AG20443 (cell line): Measurements from ENCODE around the gene TMEM181.

Experiments used
- DNase-seq: peaks from one replicate; pipeline ENCODE4 v3.0.0; 2012; ENCODE audit warnings: low spot score, mixed read lengths

The TMEM181 gene

DNA sequence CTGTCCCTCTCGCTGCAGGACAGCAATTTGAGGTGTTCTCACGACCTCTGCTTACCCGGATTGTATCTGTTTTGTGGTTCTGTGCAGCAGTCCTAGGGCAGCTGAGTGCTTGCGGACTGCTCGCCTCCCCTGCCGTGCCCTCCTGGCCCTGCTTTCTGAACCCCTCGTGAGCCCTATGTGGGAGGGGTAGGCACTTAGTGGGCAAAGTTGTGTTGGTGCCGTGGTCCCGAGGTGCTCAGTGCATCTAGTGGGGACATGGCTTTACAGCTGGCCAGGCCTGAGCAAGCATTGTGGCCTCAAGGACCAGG is 5.2 kb downstream of the TMEM181 start:
- no peak for DNase-seq

DNA sequence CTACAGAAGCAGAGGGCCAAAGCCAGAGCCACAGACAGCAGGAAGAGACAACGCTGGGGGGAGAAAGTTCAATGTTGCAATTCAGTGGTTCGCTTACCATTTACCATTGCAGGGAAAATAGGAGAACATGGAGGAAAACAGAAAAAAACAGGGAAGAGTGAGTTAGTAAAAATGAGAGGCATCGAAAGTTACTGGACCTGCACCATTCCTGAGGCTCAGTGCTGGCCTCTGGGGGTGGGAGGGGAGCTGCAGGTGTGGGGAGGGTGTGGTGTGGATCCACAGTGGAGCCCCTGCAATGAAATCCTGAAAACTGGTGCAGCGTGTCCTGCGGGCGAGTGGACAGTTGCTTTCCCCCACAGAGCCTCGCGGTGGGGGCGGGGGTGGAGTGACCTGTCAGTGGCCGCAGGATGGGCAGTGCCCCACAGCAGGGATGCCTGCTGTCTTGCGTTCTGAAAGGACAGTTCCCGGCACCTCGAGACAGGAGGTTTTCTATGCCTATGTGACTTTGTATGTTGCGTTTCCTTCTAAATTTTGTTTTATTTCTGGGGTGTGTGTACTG is 5.7 kb downstream of the TMEM181 start:
- no peak for DNase-seq

DNA sequence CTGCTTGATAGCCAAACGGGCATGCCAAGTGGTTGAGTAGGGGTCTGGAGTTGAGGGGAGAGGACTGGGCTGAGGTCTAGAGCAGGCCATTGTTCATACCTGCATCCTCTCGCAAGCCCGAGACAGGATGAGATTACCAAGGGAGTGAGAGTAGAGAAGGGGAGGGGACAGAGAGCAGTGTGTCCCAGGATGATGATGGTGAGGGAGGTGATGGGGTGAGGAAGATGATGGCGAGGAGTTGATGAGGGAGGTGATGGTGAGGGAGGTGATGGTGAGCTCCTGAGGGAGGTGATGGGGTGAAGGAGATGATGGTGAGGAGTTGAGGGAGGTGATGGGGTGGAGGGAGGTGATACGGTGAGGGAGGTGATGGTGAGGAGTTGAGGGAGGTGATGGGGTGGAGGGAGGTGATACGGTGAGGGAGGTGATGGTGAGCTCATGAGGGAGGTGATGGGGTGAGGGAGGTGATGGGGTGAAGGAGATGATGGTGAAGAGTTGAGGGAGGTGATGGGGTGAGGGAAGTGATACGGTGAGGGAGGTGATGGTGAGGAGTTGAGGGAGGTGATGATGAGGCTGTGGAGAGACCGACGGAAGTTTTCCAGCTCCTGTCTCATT is 6.4 kb downstream of the TMEM181 start:
- DNase-seq: no peak

DNA sequence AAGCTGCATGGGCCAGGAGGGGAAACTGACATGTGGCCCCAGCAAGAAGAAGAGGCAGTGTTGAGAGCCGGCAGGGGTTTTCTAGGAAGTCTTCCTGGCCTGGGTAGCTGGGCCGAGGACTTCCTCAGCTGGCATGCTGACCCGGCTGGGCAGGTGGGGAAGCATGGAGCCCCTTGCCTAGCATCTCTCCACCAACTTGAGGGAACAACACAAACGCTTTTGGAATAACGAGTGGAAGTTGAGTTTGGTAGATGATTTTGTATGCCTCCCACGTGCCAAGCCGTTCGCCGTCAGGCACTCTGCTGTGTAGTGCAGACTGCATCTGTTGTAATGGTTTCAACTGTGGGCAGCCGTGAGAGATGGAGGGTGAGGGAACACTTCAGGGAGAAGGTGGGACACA is 7.3 kb downstream of the TMEM181 start:
- no peak for DNase-seq

DNA sequence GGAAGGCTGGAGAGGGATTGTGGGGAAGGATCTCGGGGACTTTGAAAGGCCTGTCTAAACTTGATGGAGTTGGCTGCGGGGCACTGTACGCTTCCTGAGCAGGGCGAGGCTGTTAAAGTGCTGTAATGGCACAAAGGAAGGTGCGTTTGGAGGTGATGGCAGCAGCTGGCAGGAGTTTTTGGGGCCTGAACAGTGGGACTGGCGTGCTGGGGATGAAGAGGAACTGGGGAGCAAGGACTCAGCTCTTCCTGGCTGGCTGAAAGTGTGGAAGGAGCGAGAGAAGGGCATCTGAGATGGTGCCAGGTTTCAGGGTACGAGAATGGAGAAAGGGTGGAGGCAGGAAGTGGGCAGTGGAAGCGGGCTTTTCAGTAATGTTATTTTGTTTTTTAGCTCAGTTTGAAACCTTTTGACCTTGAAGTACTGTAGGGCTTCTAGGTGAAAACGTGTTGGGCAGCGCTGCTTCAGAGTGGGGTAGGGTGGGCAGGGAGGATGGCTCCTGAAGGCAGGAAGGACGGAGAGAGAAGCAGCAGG is 8.0 kb downstream of the TMEM181 start:
- no peak for DNase-seq

DNA sequence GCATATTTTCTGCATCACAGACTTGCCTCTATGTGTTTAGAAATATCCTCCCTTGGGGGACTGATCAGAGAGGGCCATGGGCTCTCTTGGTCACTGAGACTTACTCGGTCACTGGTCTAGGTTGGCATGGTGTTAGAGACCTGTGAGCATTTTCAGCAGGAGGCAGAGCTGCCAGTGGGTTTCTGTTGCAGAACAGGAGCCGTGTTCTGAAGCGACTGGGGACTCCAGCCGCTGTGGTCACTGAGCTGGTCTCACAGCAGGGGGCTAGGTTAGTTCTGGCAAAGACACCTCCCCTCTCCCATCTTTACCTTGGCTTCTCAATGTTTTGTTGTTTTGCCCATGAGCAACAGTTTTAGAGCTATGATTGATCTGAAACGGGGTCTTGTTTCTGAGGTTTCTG is 8.7 kb downstream of the TMEM181 start:
- DNase-seq: no peak

DNA sequence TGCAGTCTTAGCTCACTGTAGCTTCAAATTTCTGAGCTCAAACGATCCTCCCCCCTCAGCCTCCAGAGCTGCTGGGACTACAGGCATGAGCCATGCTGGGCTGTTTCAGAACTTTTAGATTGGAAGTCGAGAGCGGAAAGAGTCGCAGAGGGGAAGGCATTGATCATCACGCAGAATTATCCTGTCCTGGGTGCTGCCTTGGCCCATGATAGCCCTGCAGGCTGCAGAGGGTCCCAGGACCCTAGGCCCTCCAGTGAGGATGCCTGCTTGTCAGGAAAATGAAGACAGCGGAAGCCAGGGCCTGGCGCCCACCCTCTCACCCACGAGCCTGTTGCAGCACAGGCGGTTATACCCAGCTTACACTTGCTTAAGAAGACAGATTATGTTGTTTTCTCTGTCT is 9.1 kb downstream of the TMEM181 start:
- DNase-seq: no peak

DNA sequence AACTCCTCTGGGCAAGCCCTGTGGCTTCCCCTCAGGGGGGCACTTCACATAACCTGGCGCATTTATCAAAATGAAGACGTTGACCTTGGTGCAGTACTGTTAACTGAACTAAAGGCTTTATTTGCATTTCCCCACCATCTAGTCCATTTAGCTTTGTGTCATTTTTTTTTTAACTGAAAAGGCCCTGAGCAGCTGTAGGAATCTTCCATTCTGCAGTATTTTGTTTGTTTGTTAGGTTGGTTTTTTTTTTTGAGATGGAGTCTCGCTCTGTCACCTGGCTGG is 10.7 kb downstream of the TMEM181 start:
- DNase-seq: no peak

DNA sequence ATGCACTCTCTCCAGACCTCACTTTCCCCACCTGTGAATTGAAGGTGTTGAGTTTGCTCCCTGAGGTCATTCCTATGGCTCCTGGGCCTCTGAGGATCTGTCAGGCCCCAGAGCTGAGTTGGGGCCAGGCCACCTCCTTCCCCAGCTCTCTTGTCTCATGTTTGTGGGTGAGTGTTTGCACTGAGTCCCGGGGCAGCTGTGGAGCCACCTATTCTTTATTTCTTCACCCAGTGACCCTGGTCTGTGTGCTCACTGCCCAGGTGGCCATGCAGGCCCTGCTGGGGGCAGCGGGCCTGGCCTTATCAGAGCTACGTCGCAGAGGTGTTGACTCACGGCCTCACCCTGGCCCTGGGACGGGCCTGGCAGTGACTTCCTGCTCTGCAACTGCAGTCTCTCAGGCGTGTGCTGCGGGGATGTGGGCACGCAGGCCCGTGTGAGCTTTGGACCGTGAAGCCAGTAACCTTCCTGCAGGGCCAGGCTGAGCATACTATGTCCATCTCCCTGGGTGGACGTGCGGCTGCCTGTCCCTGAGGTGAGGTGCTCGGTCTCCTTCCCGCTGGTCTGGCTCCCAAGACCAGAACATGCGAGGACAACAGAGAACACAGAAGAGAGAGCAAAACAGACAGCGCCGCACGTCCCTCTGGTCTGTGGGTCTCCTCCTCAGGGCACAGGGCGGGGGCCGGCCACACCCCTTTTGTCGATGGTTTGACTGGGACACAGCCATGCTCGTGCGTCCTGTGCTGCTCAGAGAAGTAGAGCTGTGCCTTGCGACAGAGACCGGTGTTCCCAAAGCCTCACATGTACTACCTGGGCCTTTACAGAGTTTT is 12.1 kb downstream of the TMEM181 start:
- no peak for DNase-seq

DNA sequence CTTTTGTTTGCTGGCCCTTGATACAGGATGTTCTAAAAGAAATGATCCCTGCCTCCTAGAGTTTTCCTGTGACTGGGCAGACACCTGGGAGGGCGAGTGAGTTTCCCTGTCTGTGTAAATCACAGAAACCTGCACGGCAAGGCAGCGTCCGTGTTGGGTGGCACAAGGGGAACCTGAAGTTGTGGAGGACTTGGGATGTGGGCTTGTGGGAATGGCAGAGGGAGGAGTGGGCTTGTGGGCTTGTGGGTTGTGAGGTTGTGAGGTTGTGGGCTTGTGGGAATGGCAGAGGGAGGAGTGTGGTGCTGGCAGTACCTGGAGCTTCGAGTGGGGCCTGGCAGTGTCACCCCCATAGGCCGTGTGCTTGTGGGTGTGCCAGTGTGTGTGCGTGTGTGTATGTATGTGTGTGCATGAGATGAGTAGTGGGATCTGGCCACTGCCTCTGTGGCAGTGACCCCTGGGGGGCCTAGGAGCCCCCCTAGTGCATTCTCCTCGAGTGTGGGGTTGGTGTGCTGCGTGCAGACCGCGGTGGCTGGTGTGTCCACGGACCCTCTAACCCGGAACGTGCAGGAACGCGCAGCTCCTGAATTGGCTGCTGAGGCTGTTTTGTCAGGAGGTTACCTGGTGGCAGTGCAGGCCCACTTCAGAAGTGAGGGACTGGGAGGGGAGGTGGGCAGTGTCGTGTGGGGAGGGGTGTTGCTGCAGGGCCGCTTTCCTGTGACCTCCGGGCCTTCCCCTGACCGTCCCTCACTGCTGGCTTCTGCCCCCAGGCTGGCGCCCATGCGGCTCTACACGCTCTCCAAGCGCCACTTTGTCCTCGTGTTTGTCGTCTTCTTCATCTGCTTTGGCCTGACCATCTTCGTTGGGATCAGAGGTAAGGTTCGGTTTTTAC is 13.0 kb downstream of the TMEM181 start:
- no peak for DNase-seq

DNA sequence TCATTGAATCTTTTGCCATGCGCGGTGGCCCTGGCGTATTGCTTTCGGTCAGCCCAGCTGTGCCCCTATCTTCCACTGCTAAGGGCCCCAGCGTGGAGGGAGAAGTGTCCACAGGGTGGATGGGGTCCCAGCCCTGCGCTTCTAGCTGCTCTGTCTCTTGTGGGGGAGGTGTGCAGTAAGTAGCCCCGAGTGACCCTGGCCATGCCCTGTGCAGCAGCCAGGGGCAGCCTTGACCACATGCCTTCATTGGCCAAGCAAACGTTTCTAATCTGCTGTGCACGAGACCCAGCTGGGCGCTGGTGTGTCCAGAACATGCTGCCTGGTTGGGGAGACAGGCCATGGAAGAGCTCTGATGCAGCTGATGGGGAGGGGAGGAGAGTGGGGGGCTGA is 13.6 kb downstream of the TMEM181 start:
- no peak for DNase-seq

DNA sequence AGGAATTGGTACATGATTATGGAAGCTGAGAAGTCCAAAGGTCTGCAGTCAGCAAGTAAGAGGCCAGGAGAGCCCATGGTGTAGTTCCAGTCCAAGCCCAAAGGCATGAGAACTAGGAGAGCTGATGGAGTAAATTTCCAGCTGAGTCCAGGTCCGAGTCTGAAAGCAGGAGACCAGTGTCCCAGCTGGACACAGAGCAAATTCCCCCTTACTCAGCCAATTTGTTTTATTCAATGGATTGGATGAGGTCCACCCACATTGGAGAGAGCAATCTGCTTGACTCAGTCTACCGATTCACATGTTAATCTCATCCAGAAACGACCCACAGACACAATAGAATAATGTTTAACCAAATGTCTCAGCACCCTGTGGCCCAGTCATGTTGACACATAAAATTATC is 14.9 kb downstream of the TMEM181 start:
- no peak for DNase-seq

DNA sequence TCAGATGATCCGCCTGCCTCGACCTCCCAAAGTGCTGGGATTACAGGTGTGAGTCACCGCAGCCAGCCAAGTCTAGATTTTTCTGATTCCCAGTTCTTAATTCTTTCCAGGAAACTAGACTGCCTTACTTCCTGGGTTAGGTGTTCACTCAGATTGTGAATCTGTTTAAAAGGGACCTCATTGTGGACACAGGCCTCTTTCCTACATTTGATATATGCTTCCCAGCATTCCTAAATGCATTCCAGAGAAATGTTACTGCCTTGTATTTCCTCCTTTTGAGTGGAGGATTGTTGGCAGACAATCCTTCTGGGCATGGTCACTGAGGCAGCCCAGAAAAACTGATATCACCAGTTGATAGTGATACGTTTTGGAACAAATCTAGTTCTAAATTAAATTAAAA is 15.7 kb downstream of the TMEM181 start:
- no peak for DNase-seq

DNA sequence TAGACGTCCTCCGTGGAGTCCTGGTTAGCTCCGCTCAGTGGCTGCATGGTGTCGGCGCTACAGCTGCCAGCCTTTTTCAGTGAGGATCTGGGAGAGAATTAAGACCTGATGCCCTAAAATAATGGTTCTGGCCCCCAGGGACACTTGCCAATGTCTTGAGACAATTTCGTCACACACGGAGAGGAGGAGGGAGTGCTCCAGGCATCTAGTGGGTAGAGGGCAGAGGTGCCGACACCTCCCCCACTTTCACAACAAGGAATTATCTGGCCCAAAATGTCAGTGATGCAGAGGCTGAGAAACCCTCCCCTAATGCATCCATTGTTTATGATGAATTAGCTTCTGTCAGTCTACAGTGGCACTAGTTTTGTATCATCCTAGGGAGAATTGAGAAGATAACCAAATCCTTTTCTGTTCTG is 24.4 kb downstream of the TMEM181 start:
- no peak for DNase-seq

DNA sequence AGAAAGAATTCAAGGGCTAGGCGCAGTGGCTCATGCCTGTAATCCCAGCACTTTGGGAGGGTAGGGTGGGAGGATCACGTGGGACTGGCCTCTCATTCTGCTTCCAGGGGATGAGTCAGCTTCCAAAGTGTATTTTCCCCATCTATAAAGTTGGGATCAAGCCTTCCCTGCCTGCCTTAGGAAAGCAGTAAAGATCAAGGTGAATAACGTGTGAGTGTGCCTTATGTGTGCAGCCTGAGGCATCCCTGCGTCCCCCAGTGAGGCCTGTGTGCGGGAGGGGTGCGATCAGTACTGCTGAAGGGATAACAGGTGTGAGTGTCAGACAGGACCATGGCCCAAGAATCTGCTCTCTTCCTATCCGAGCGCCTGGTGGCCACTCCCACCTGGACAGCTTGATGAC is 26.8 kb downstream of the TMEM181 start:
- DNase-seq: no peak

DNA sequence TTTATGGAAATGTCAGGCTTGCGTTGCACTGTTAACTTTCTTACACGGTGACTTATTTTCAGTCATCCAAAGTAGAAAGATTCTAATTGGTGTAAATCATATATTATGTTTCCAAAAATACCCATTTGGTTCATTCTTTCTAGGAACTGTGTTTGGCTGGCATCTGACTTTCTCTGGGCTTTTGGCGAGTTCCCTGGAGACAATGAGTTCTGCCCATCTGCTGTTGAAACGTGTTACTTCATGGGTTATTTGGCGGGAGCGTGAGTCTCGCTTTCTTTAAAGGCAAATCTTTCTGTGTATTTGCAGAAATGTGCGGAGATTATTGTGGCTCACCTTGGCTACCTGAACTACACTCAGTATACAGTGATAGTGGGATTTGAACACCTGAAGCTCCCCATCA is 29.5 kb downstream of the TMEM181 start:
- no peak for DNase-seq

DNA sequence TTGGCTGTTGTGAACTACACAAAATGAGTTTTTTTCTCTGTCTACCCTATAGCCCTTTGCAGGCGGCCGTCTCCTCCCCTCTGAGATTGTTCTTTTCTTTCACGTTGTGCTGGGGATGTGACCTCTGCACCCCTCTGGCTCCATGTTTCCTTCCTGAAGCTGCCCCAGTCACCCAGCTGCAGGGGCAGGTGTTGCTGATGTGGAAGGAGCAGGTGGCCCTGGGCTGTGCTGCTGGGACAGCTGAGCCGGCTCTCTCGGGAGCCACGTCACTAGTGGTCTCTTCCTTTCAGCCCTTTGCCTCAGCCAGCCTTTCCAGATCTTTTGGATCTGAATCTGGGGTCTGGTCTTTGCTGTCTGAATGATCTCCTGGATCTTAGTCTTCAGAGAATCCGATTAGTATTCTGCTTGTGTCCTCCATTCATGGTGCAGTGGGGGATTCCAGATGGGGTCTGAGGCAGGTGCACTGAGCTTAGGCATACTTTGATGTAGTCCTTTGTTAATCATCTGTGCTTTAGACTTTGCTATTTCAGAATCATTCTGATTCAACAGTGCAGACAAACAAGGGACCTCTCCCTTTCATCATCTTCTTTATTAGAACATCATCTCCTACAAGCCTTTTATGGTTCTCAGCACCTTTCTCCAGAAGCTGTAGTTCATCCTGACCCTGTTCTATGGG is 31.4 kb downstream of the TMEM181 start:
- DNase-seq: no peak

DNA sequence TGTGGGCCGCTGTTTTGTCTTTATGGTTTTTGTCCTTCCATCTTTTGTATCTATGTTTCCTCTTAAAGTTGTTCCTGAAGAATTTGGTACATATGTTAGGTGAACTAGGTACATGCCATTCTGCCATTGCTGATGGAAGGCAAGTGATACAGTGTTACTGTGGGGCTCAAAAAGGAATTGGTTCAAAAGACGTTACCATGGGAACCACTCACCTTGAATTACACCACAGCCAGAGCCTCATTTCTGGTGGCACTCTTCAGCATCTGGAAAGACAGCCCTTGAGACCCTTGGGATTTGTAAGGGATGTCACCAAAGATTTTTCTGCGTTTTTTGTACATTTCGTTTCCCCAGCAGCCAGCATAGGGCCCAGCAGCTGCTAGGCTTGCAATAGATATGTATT is 31.9 kb downstream of the TMEM181 start:
- no peak for DNase-seq

DNA sequence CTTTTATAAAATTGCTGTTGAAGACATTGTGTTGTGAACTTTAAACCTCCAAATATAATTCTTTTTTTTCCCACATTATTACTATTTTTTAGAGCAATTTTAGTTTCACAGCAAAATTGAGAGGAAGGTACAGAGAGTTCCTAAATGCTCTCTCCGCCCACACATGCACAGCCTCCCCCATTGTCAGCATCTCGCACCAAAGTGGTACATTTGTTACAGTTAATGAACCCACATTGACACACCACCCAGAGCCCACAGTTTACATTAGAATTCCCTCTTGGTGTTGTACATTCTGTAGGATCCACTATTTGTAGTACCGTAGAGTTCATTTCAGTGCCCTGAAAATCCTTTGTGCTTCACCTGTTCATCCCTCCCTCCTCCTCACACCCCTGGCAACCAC is 33.8 kb downstream of the TMEM181 start:
- no peak for DNase-seq

DNA sequence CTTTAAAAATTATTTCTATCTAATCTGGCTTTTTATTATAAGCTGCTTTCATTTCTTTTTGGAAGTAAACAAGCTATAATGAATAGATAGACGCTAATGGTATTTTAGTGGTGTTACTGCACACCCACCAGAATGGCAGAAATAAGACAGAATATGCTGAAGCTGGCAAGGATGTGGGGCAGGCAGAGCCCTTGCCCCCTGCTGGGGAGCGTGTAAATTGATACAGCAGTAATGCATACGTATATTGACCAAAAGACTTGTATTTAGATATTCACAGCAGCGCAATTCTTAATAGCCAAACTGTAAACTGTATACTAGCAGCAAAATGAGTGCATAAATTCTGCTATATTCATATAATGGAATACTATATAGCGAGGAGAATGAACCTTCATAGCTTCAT is 35.3 kb downstream of the TMEM181 start:
- DNase-seq: no peak

DNA sequence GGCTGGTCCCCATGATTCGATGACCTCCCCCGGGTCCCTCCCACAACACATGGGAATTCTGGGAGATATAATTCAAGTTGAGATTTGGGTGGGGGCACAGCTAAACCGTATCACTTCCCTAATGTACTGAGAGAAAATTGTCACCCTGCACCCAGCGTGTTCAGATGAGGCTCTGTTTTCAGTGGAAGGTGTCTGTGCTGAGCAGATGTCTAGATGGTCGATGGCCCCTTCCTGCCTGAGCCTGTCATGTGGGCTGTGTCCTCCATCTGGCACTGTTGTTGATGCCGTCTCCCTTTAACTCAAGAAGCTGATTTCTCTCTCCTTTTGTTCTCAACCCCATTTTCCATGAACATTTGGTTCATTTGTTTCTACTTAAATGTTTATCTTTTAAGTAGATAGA is 37.0 kb downstream of the TMEM181 start:
- DNase-seq: no peak

DNA sequence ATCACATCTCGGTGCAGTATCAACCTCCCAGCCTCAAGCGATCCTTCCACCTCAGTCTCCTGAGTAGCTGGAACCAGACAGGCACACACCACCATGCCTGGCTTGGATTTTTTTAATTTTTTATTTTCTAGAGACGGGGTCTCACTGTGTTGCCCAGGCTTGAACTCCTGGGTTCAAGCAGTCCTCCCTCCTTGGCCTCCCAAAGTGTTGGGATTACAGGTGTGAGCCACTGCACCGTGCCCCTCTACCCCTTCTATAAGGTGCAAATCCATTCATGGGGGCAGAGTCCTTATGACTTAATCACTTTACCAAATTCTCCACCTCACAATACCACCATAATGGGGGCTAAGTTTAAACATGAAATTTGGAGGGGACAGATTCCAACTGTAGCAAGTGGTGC is 37.7 kb downstream of the TMEM181 start:
- no peak for DNase-seq
